H1 (cell line): ENCODE results near the gene GNAO1. TPM values are rescaled to one million over a fixed set of nuclear protein-coding genes. Genes with fewer than 3 reads are reported as not detected.

Experiments used
- ATF2 ChIP-seq: IDR thresholded peaks from 2 replicates; pipeline ENCODE4 v1.6.1; 2012; ENCODE audit warnings: low read length, inconsistent platforms
- BCL11A ChIP-seq, 2 experiments: IDR thresholded peaks; one replicate each; pipeline ENCODE4 v1.6.1; 2011; ENCODE audit warnings: low read depth in 2 of 2, low read length in 2 of 2, mild to moderate bottlenecking in 2 of 2
- CHD7 ChIP-seq: fragments of 300-600 bp; sonication (generic); IDR thresholded peaks from 2 replicates; pipeline ENCODE4 v1.7.1; 2012; ENCODE audit warnings: low read length, moderate library complexity, mild to moderate bottlenecking, inconsistent platforms; ENCODE audit not compliant: insufficient replicate concordance
- MAX ChIP-seq: IDR thresholded peaks from 2 replicates; pipeline ENCODE4 v1.6.1; 2012; ENCODE audit warnings: inconsistent platforms
- POLR2A ChIP-seq, 2 experiments: IDR thresholded peaks; 1 replicate in 1 of 2; 2 replicates in 1 of 2; pipeline ENCODE4 v1.6.1; 2011; ENCODE audit warnings: low read depth in 2 of 2, low read length in 2 of 2, mild to moderate bottlenecking in 2 of 2; ENCODE audit errors: control extremely low read depth in 1 of 2
- RXRA ChIP-seq: IDR thresholded peaks from 2 replicates; pipeline ENCODE4 v1.6.1; 2011; ENCODE audit warnings: low read depth, mild to moderate bottlenecking, low read length, moderate library complexity; ENCODE audit not compliant: insufficient read depth
- USF2 ChIP-seq: IDR thresholded peaks from 2 replicates; pipeline ENCODE4 v1.6.1; 2011; ENCODE audit warnings: low read length, improper control_type of control experiment
- polyA plus RNA-seq, 7 experiments: library from polyadenylated mRNA; depleted of rRNA in 3 of 7; stranded (reverse) in 5 of 7; unstranded in 2 of 7; fragments of >200 nt in 5 of 7; fragments of 200-250 nt in 2 of 7; gene quantifications; 1 replicate in 5 of 7; 2 replicates in 1 of 7; 4 replicates in 1 of 7; pipeline versions ENCODE4 v1.2.1 to v1.2.3, GENCODE V29; 2011 to 2013; ENCODE audit warnings: missing spikeins in 2 of 7, mixed read lengths in 2 of 7
- total RNA-seq: library from RNA; stranded (reverse); fragmentation: NEBNext Ultra II Directional; extraction: Animal tissue kit (Norgen Biotek cat#: 25700); gene quantifications from 2 replicates; pipeline ENCODE4 v1.2.1, GENCODE V29; 2021

GNAO1 gene
- total and polyA plus RNA-seq, 2 of the 8 experiments (the other 6 are each of a cell fraction or from before 2014, with no cell fraction given): 6.7 to 34.4 TPM

GRCh38 chr16:56373003-56373402, 181.7 kb downstream of the GNAO1 start (continued):
- TF ChIP-seq ATF2 (no peak), MAX (no peak), BCL11A (IDR thresholded peaks at IDR 0.05; ENCODE audit: low read depth in 2 of 2, low read length in 2 of 2) (no peak), RXRA (no peak), CHD7 (no peak), USF2 (no peak), POLR2A (IDR thresholded peaks at IDR 0.05; ENCODE audit: control extremely low read depth in 1 of 2, low read depth in 2 of 2, low read length in 2 of 2) (no peak)
- TF ChIP-seq, all 59 proteins: peak for 0
